ENCODE results near the gene DLG5.

The DLG5 gene

DNA sequence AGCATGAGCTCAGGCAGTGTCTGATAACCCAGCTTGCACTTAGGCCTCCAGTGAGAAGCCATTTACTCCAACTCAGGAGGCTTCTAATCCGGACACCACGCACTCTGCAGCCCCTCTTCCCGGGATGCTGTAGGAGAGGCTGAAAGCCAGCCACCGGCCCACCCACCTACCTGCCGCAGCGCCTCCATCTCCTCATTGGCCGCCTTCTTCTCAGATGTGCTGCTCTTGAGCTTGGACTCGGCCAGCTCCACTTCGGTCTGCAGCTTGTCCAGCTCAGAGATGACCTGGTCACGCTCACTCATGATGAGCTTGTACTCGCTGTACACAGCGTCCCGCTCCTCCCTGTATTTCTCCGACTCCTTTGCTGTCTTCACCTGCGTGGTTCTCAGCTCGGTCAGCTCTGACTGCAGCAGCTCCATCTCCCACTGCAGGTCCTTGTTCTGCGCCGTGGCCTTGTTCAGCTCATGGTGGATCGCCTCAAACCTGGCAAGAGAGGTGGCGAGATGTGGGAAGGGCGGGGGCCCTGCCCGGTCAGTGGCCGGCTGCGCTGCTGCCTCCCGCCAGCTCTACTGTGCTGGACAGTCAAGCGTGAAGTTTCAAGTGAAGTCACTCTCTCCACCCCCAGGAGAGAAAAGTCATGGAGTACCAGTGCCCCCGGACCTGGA is 84.7 kb downstream of the DLG5 start:
- no peak for DNase-seq

DNA sequence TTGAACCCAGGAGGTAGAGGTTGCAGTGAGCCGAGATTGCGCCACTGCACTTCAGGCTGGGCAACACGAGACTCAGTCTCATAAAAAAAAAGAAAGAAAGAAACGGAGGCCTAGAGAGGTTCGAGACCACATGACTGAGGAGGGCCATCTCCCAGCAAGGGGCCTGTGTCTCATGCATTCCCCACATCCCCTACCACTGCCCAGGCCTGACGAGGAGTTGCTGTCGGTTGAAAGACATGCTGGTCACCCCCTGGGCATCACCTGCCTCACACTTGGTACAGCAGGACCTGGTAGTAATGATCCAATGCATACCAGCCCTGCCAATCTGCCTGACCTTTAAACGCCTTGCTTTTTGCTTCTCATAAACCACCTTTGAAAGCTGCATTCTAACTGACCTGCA is 85.9 kb downstream of the DLG5 start:
- no peak for DNase-seq

DNA sequence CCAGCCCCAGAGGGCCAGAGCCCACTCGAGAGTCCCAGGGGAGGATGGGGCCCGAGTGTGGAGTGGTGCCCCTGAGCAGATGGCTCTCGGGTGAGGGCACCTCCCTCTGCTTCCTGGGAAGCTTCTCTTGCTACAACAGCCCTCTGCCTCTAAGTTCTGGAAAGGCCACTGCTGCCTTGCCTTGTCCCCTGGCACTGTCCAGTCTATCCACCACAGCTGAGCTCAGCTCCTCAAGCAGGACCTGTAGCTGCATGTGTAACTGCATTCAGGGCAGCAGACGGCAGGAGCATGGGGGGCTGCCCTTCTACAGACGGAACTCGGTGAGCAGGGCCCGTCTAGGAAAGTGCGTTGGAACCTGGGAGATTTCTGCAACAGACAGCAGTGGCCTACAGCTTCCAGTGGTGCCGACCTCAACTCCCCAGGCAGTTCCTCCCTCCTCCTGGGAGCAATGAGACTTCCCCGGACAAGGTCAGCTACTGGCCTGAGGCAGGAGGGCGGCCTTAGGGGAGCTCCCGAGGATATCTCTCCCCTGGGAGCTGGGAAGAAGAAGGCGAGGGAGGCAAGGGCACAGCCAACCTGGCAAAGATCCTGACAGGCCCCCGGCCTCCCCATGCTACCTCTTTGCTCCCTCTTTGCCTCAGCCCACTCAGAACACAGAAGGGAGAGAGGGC is 88.5 kb downstream of the DLG5 start:
- DNase-seq: no peak

DNA sequence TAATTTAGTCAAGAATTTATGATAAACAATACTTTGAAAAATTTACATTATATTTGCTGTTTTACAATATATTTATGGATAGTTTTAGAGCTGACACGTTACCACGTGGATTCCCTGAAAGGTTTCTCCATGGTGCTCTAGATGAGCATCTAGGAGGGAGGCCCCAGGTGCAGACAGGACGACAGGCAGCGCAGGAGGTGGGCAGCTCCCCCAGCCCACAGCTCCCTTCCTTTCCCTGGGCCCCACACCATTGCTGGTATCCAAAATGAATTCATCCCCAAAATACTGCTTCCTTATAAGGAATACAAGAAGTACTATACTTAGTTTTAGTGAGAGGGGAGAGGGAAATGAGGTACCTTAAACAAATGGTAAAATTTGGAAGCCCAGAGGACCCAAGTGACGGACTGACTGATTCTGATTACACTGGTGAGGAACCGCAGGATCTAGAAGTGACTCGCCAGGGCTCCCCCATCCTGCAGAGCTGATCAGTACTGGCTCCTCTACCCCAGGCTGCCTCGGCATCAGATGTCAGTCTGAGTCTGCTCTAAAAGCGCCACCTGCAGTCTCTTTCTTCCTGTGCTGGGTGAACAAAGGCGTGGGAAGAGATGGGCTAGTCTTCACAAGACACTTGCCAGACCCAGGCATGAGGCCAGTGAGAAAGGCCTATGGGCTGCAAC is 89.2 kb downstream of the DLG5 start:
- peak; percentile 77 for DNase-seq

DNA sequence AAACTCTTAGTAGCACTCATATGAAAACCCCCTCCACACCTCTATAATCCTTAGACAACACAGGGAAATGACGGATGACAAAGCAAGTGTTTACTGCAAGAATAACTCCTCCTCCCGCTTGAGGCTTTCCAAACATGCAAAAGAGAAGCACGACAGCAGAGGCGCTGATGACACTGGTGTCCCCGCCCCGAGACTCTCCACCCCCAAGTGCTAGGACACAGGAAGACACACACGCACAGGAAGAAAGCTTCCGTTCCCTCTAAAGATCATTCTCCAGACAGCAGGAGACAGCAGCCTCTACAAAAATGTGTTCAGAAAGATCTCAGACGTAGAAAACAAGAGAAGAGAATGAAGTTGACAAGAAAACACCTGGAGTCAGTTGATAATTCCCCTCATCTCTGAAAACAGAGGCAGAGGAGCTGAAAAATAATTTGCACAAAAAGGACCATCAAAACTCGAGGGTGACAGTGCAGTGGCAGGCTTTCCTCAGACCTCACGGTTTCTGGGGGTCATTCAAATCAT is 90.2 kb downstream of the DLG5 start:
- peak; percentile 87 for DNase-seq

DNA sequence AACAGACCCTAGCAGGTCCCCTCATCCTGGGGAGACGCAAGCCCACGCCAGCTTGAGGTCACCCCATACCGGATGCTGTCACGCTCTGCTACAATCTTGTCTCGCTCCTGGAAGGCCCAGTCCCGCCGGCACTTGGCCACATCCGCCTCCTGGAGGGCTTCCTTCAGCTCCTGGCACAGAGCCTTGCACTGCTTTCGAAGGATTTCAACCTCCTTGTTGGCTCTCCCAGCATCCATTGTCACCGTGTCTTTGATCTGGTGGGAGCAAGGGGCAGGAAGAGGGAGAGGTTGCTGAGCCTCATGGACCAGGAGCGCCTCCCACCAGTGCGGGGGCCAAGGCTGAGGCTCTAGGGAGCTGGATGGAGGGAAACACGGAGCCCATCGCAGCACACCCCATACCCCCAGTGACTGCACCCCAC is 90.9 kb downstream of the DLG5 start:
- no peak for DNase-seq

DNA sequence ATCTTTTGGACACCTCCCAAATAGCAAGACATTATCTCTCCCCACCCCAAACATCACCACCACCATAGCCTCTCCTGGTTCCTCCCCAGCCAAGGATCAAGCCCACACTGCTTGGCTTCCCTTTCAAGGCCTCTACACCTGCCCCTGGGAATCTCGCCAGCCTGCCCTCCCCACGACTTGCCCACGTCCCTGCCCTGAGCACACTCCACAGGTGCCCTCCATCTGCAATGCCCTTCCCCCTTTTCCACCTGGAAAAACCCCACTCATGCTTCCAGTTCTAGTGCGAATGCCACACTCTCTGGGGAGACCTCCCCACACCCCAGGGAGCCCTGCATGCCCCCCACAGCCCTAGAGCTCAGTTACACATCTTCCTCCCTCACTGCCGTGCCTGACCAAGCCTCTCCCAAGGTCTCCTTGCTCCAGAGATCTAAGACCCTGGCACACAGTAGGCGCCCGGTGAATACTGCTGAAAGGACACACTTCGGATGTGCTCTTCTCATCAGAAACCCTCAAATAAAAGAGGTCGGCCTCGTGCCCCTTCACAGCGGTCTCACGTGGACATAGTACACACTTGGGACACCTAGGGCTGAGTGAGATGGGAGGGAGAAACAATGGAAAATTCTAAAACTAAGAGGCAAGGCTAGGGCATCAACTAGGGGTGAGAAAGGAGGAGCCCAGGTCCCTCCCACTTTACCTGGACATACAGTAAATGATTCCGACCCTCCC is 91.4 kb downstream of the DLG5 start:
- DNase-seq: no peak

DNA sequence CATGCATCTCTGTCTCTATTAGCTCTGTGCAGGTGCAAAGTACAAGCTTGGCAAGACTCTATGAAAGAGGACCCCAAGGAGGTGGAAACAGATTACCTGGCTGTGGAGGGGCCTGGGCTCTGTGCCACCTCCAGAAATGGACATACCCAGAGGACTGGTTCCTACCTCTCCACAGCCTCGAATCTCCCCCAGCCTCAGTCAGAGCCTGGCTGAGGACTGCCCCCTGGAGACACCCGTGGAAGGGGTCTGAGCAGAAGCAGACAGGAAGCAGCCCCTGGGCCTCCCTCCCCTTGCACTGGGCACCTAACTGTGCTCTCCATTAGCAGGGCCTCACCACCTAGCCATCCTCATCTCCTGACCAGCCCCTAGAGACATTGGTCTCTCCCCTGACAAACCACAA is 92.0 kb downstream of the DLG5 start:
- no peak for DNase-seq

DNA sequence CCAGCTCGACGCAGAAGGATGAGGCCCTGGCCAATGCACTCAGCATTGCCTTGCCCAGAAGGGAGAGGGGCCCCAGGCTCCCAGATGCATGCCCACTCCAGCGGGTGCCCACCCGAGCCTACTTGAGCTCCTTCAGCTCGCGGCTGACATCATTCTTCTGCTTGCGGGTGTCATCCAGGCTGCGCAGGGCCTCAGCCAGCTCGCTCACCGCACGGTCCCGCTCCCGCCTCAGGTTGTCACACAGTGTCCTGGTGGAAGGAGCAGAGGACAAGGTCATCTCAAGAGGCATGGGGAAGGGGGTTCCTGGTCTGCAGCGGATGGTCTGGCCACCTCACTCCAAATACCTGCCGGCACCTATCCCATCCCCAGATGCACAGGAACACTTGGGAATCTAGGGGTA is 92.8 kb downstream of the DLG5 start:
- DNase-seq: no peak

DNA sequence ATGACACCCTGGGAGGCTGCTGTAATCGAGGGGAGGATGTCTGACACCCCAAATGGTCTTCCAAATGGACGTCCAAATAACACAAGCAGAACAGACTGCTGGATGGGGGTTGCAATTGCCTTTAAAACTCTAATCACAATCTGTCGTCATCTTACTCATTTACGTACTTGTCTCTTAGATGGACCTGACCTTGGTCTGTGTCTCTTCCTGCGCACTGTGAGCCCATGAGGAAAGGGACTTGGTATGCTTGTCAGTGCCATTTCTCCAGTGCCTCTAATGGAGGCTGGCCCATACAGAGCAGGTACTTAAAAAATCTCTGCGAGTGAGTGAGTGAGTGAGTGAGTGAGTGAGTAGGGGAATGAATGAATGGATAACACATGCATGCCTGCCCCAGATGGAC is 93.3 kb downstream of the DLG5 start:
- DNase-seq: no peak

DNA sequence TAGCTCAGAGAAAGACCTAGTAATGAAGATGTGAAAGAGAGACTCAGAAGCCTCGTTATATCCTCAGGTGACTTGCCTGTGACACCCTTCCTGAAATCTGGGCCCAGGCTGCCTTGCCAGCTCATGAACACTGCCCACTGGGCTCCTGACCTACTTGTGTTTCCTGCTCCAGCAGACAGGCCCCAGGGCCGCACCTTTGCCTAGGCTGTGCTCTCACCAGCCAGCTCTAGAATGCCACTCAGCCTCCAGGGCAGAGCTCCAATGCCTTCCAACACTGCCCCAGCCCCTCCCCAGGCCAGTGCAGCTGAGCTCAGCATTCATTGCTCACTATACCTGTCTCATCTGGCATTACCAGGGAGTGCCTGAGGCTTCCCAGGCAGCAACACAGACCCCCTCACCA is 94.3 kb downstream of the DLG5 start:
- peak; percentile 63 for DNase-seq

DNA sequence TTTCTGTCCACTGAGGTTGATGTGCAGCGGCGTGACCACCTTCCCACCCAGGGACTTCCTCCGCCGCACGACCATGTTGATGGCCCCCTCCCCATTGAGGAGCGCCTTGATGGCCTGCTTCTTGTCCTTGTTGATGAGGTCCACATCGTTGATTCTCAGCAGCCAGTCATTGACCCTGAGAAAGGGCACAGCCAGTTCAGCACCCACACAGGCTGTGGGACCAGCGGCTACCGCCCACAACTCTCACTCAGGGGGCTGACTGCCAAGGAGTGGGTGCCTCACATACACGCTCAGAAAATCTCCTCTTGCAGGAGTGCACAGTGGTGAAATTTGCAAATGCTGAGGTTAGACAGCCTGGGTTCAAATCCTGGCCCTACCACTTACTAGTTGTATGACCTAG is 97.2 kb downstream of the DLG5 start:
- DNase-seq: no peak

DNA sequence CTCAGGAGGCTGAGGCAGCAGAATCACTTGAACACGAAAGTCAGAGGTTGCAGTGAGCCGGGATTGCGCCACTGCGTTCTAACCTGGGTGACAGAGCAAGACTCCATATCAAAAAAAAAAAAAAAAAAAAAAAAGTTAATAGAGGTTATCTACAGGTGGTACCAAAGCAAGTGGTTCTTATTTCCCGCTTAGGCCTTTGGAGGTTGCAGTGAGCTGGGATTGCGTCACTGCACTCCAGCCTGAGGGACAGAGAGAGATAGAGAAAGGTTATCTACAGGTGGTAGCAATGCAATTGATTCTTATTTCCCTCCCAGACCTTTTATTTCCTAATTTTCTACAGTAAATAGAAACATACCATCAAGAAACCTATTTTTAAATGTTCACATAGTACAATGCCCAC is 98.2 kb downstream of the DLG5 start:
- DNase-seq: no peak

DNA sequence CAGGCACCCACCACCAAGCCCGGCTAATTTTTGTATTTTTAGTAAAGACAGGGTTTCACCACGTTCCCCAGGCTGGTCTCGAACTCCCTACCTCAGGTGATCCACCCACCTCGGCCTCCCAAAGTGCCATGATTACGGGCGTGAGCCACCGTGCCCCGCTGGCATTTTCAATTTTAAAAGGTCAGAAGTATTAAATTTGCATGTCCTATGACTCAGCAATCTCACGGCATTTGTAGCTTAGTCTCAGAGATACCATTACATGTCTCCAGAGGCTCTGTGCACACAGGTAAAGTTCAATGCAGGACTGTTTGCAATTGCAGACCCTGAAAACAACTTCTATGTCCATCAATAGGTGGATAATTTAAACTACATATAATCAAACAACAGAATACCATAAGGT is 99.2 kb downstream of the DLG5 start:
- no peak for DNase-seq

DNA sequence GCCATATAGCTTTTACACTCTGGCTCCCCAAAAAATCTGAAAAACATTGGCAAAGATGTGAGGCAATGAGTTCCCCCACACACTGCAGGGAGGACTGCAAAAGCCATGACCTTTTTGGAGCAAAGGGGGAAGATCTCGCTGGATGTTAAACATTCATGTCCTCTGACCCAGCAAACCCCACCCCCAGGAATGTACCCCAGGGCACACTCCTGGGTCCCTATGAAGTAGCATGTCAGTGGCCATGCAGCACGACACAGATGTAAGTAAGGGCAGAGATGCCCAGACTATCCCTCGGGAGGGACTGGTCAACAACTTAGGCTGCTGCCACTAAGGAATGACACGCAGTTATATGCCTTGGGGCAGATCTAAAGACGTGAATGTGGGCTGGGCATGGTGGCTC is 100.6 kb downstream of the DLG5 start:
- DNase-seq: no peak

DNA sequence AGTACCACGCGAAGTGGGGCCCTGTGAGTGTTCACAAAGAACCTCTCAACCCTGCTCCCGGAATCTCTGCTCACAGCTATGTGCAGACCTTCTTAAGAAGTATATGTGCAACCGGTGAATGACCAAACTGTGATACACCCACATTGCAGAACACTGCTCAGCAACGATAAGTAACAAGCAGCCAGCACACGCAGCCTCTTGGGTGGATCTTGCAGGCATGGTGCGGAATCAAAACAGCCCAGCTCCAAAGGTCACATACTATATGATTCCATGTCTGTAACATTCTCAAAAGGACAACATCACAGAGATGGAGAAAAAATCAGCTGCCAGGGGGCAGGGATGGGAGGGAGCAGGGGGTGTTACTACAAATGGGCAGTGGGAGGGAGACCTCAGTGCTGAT is 101.6 kb downstream of the DLG5 start:
- DNase-seq: no peak

DNA sequence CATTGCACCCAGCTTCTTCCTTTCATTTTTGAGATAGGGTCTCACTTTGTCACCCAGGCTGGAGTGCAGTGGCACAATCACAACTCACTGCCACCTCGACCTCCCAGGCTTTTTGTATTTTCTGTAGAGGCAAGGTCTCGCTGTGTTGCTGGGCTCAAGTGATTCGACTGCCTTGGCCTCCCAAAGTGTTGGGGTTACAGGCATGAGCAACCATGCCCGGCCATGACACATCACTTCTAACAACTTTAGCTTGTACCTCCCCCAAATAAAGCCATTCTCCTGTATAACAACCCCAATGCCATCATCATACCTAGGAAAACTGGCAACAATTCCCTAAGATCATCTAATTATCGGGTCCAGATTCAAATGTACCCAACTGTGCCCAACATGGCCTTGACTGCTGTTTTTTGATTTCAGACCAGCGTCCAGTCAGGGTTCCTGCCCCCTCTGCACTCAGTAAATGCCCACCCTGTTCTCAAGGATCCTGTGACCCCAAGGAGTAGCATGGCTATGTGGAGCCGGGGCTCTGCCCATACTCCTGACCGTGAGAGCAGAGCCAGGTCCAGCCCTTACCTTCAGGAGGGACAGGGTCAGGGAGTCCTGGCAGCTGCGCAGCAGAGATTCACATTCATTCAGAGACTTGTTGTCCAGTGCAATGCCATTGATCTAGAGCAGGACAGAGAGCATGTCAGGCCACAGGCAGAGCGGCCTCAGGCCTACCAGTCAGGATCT is 102.6 kb downstream of the DLG5 start:
- no peak for DNase-seq

DNA sequence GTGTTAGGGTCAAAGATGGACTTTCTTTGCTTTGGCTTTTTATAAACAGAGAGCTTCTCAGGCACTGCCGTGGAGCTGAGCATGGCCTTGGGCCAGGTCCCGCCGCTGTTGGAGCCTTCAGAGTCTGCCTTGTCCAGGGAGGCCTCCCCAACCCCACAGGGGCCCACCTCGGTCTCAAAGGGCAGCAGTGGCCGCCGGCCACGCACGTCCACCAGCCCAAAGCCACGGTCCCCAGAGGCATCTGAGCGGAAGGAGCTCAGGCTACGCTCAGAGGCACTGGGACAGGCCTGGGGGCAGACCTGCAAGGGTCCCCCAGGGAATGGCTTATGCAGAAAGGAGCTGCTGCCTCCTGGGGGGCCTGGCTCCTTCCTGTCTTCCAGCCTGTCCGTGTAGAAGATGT is 105.0 kb downstream of the DLG5 start:
- no peak for DNase-seq

DNA sequence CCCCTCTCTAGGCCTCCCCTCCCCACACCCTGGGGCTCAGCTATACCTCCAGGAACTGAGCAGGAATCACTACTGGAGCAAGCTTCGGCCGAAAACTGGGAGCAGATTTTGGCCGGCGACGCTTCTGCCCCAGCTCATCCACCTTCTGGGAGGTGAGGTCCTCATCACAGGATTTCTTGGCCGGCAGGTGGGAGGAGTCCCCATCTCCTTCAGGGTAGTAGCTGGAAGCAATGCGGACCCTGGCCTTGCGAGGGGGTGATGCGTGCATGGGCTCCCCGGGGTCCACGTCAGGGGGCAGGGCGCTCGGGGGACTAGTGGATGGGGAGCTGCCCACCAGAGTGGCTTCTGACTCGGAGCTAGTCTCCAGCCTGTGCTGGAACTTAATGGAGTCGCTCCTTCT is 105.5 kb downstream of the DLG5 start:
- DNase-seq: no peak

DNA sequence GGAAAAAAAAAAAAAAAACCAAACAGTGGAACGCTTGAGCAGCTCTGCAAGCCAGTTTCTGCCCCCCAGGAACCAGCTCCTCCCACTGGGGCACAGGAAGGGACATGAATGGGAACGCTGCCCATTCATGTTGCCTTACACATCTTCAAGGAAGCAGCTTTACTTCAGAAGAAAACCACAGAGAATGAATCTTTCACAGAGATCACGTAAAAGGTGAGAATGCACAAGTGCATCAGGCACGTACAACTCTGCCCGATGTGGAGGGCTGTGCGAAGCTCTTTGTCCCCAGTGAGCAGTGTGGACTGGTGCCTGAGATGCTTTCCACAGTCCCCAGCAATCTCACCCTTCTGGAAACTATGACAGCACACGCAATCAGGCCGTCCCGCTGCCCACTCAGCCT is 106.2 kb downstream of the DLG5 start:
- DNase-seq: no peak

DNA sequence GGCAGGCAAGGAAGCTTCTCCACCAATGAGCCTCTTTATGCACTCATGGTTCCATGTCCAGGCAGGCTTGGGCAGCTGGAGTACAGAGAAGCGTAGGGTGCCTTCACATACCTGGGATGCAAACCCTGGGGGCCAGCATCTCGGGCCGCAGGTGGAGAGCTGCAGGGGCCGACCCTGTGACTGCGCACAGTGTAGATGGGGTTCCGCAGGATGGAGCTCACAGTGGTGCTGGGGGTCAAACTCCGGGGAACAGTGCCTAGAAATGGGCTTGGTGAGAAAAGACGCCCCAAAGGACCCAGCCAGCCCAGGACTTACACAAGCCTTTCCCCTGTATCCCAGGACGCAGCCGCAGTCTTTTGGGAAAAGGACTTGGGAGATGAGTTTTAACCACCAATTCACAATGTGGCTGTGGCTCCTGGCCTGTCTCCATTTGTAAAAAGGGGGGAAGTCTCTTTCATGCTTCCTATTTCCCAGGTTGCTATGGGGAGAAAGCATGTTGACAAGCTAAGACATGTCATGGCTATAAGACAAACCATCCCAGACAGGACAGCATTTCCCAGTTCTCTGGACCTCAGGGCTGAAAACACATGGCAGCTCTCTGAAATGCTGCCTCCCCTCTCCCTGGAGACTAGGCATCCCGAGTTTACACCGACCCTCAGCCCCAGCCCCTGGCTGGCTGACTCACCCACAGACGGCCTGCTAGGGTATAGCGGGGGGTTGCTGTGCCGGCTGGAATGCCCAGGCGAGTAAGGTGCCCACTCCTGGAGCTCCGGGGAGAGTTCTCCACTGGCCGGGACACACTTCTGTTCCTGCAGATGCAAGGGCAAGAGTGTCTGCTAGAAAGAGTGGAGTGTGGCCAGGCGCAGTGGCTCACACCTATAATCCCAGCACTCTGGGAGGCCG is 107.1 kb downstream of the DLG5 start:
- DNase-seq: no peak

DNA sequence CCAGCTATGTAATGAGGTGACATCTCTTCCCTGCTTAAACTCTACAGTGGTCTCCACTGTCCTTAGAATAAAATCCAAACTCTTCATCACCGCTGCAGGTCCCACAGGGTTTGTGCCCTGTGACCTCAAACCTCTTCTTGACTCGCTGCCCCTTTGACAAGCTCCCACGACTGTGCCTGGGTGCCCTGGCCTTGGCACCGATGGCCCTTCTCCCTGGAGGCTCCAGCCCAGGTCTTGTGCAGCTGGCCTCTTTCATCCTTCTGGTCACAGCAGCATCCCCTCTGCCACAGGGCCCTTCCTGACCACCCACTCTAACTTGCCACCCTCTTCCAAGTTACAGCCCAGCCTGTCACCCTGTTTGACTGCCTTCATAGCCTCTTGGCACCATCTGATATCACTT is 108.2 kb downstream of the DLG5 start:
- DNase-seq: no peak
